PC-9 (cell line): ENCODE data around the gene COL6A1. TPM values are rescaled to one million over a fixed set of nuclear protein-coding genes. Genes with fewer than 3 reads are reported as not detected.

Source experiments
- BruUV-seq: library from RNA; stranded (reverse); fragments of 400-500 nt; replicated peaks from 2 replicates; lab custom pipeline; 2021; lab: Mats Ljungman, UMichigan
- CTCF ChIA-PET: fragments of 300-600 bp; sonication (Branson Sonifier 250); formaldehyde crosslinking; loops from one replicate; lab custom pipeline; 2022; ENCODE audit warnings: antibody characterized with exemption; lab: Charles Lee
- POLR2A ChIA-PET: fragments of 300-600 bp; sonication (Branson Sonifier 250); formaldehyde crosslinking; loops from one replicate; lab custom pipeline; 2022; ENCODE audit warnings: antibody characterized with exemption; ENCODE audit not compliant: unreplicated experiment; lab: Charles Lee
- DNase-seq, 2 experiments: peaks; one replicate each; pipeline versions ENCODE4 v3.0.0 to v3.0.0-alpha.2; 2015 to 2022; ENCODE audit warnings: mixed read lengths in 1 of 2
- H2AFZ ChIP-seq: fragments of 200-600 bp; sonication (generic); 2 replicates; pipeline ENCODE4 v1.8.1; 2017; ENCODE audit warnings: antibody characterized with exemption
- H3F3A ChIP-seq: fragments of 200-600 bp; sonication (generic); 2 replicates; pipeline ENCODE4 v1.8.1; 2017; ENCODE audit warnings: antibody characterized with exemption, mild to moderate bottlenecking, low read depth; ENCODE audit not compliant: insufficient read depth
- H3K27ac ChIP-seq: fragments of 200-600 bp; sonication (generic); 2 replicates; pipeline ENCODE4 v1.6.1; 2016; ENCODE audit warnings: mixed run types
- H3K27me3 ChIP-seq: fragments of 200-600 bp; sonication (generic); 2 replicates; pipeline ENCODE4 v1.6.1; 2016; ENCODE audit warnings: low read depth, mixed run types; ENCODE audit not compliant: insufficient read depth
- H3K36me3 ChIP-seq: fragments of 200-600 bp; sonication (generic); 2 replicates; pipeline ENCODE4 v1.6.1; 2016; ENCODE audit warnings: low read depth, mixed run types
- H3K4me1 ChIP-seq: fragments of 200-600 bp; sonication (generic); replicated peaks from 2 replicates; pipeline ENCODE4 v1.6.1; 2016; ENCODE audit warnings: mixed run types; ENCODE audit not compliant: insufficient read depth
- H3K4me2 ChIP-seq: fragments of 200-600 bp; sonication (generic); 2 replicates; pipeline ENCODE4 v1.6.1; 2017; ENCODE audit warnings: mixed run types
- H3K4me3 ChIP-seq: fragments of 200-600 bp; sonication (generic); 2 replicates; pipeline ENCODE4 v1.6.1; 2016; ENCODE audit warnings: mixed run types
- H3K79me2 ChIP-seq: fragments of 200-600 bp; sonication (generic); 2 replicates; pipeline ENCODE4 v1.6.1; 2017; ENCODE audit warnings: low read depth, mixed run types
- H3K9me2 ChIP-seq: fragments of 200-600 bp; sonication (generic); 2 replicates; pipeline ENCODE4 v1.8.1; 2017; ENCODE audit warnings: mild to moderate bottlenecking; ENCODE audit not compliant: insufficient read depth
- H3K9me3 ChIP-seq: fragments of 200-600 bp; sonication (generic); 2 replicates; pipeline ENCODE4 v1.8.1; 2016; ENCODE audit warnings: low read depth; ENCODE audit not compliant: insufficient read depth
- H4K20me1 ChIP-seq: fragments of 200-600 bp; sonication (generic); 2 replicates; pipeline ENCODE4 v1.8.1; 2017; ENCODE audit not compliant: insufficient read depth
- CTCF ChIP-seq: fragments of 200-600 bp; sonication (generic); conservative IDR thresholded peaks from 2 replicates; pipeline ENCODE4 v1.6.1; 2017; ENCODE audit warnings: mixed run types, antibody characterized with exemption, mild to moderate bottlenecking, moderate library complexity
- EZH2 ChIP-seq: fragments of 200-600 bp; sonication (generic); IDR thresholded peaks from 2 replicates; pipeline ENCODE4 v1.8.0; 2017; ENCODE audit warnings: antibody characterized with exemption, low read depth
- intact Hi-C: fragments of 100-400 bp; cut with micrococcal nuclease; formaldehyde crosslinking; loops from one replicate; pipeline ENCODE4 v1.10.0; 2022; ENCODE audit not compliant: unreplicated experiment
- total RNA-seq: library from RNA; stranded (reverse); gene quantifications from 2 replicates; pipeline ENCODE4 v1.2.3, GENCODE V29; 2021

The COL6A1 gene
- total RNA-seq, 1 experiment from 2014 or later, result 43.1 TPM

DNA sequence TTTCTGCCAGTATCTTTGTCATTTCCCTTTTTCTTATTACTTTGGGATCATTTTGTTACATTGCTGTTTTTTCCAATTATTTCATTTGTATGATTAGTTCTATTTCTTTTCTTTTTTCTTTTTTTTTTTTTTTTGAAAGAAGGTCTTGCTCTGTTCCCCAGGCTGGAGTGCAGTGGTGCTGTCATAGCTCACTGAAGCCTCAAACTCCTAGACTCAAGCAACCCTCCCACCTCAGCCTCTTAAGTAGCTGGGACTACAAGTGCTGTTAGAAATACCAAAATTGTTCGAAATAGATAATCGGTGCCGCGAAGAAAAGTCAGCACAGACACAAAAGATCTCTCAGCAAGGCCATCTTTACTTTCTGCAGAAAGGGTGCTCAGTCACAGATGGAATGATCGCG, 26.6 kb upstream of the COL6A1 start:
- Histone ChIP-seq H3F3A (no peaks in the 10 kb centered on the region), H3K9me3 (no peaks in the 10 kb centered on the region), H3K79me2 (no peaks in the 10 kb centered on the region), H3K27ac (no peak overlapping the region), H3K27me3 (peaks cover 13% of the 10 kb centered on the region; the same call in 1 of the 2 replicates), H3K36me3 (no peaks in the 10 kb centered on the region), H3K4me2 (no peak overlapping the region), H3K4me1 (peaks cover 10% of the 10 kb centered on the region; the same call in 1 of the 2 replicates), H2AFZ (no peak overlapping the region), H4K20me1 (no peaks in the 10 kb centered on the region), H3K4me3 (no peak overlapping the region), H3K9me2 (no peaks in the 10 kb centered on the region)
- DNase-seq, result no peak
- TF ChIP-seq CTCF (no peak), EZH2 (no peak)
- POLR2A ChIA-PET, result no interaction called here
- intact Hi-C loops, result no loop called here
- CTCF ChIA-PET, result interaction anchor here (0.6 kb wide), 1 partner anchor 94 kb away, joined by 5 read pairs; no protein-coding TSS in a partner anchor
- no TSS peak for BruUV-seq

DNA sequence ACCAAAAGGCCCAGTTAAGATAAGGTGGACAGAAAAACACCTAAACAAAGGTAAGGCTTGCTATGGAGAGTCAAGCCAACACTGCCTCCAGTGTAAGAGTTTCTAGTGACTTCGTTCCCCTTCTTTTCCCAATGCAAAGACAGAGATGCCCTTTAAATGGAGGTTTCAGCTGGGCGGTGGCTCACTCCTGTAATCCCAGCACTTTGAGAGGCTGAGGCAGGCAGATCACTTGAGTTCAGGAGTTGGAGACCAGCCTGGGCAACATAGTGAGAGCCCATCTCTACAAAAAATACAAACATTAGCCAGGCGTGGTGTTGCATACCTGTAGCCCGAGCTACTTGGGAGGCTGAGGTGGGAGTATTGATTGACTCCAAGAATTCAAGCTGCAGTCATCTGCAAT, 24.0 kb upstream of the COL6A1 start:
- TF ChIP-seq EZH2 (no peak), CTCF (no peak)
- intact Hi-C loops, result no loop called here
- ChIA-PET CTCF (no interaction called here), POLR2A (no interaction called here)
- Histone ChIP-seq H2AFZ (no peak overlapping the region), H3K27ac (no peak overlapping the region), H3K9me2 (no peaks in the 10 kb centered on the region), H3F3A (no peaks in the 10 kb centered on the region), H3K4me3 (no peak overlapping the region), H3K9me3 (no peaks in the 10 kb centered on the region), H3K27me3 (peaks cover 11% of the 10 kb centered on the region; the same call in 1 of the 2 replicates), H3K79me2 (no peaks in the 10 kb centered on the region), H3K36me3 (no peaks in the 10 kb centered on the region), H3K4me1 (no peaks in the 10 kb centered on the region), H4K20me1 (no peaks in the 10 kb centered on the region), H3K4me2 (no peak overlapping the region)
- no peak for DNase-seq
- no TSS peak for BruUV-seq

DNA sequence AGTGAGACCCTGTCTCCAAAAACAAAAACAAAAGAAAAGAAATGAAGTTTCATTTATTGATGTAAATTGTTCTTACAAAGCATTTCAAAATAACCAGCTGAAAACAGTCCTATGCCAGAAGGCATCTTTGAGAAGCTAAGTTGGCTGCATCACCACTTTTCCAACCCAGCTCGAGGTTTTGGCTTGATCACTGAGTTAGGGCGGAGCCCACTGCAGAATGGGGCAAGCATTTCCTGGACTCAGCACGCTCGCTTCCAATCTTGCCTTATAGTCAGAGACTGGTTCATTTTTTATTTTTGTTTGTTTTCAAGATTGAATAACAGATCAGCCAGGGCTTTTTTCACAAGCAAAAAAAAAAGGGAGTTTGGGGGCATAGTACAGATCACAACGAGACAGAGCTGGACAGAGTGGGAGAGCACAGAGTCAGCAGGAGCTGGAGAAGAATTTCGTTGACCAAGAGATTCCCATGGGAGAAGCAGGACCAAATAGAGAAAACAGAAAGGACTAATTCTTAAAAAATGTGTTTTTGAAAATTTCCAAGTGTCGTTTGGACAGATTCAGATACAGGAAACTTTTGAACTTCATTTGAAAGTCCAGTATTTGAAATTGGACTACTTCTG, 23.5 kb upstream of the COL6A1 start:
- Histone ChIP-seq H3K4me1 (no peaks in the 10 kb centered on the region), H3K9me3 (no peaks in the 10 kb centered on the region), H4K20me1 (no peaks in the 10 kb centered on the region), H3F3A (no peaks in the 10 kb centered on the region), H2AFZ (no peak overlapping the region), H3K79me2 (no peaks in the 10 kb centered on the region), H3K27ac (no peak overlapping the region), H3K4me2 (no peak overlapping the region), H3K27me3 (peaks cover 11% of the 10 kb centered on the region; the same call in 1 of the 2 replicates), H3K36me3 (no peaks in the 10 kb centered on the region), H3K9me2 (no peaks in the 10 kb centered on the region), H3K4me3 (no peak overlapping the region)
- ChIA-PET POLR2A (no interaction called here), CTCF (no interaction called here)
- intact Hi-C loops, result no loop called here
- no peak for TF ChIP-seq EZH2
- no peak for TF ChIP-seq CTCF
- DNase-seq, result no peak
- no TSS peak for BruUV-seq
